ACC112 (cell line): Measurements from ENCODE around the gene RHOBTB1.

Experiments used
- H2AFZ ChIP-seq: fragments of 200-600 bp; sonication (generic); one replicate; pipeline ENCODE4 v1.6.0; 2017; ENCODE audit warnings: antibody characterized with exemption, low read length; ENCODE audit not compliant: unreplicated experiment
- H3K27ac ChIP-seq: fragments of 200-600 bp; sonication (generic); 2 replicates; pipeline ENCODE4 v1.5.1; 2014; ENCODE audit warnings: low read depth, mild to moderate bottlenecking, antibody characterized with exemption, low read length, moderate library complexity
- H3K27me3 ChIP-seq: fragments of 200-600 bp; sonication (generic); 2 replicates; pipeline ENCODE4 v1.6.1; 2014; ENCODE audit warnings: mild to moderate bottlenecking, antibody characterized with exemption, low read length, moderate library complexity, mixed read lengths; ENCODE audit not compliant: insufficient read depth
- H3K36me3 ChIP-seq: fragments of 200-600 bp; sonication (generic); 2 replicates; pipeline ENCODE4 v1.6.1; 2016; ENCODE audit warnings: mild to moderate bottlenecking, antibody characterized with exemption, low read length, moderate library complexity, mixed read lengths; ENCODE audit not compliant: insufficient read depth
- H3K4me1 ChIP-seq: fragments of 200-600 bp; sonication (generic); one replicate; pipeline ENCODE4 v1.6.1; 2016; ENCODE audit warnings: low read length, mixed read lengths; ENCODE audit not compliant: insufficient read depth, unreplicated experiment, control insufficient read depth
- H3K4me3 ChIP-seq: fragments of 200-600 bp; sonication (generic); 2 replicates; pipeline ENCODE4 v1.5.1; 2014; ENCODE audit warnings: mild to moderate bottlenecking, low read depth, low read length
- H3K79me2 ChIP-seq: fragments of 200-600 bp; sonication (generic); one replicate; pipeline ENCODE4 v1.6.0; 2016; ENCODE audit warnings: low read length; ENCODE audit not compliant: control insufficient read depth, unreplicated experiment, insufficient read depth

The RHOBTB1 gene

DNA sequence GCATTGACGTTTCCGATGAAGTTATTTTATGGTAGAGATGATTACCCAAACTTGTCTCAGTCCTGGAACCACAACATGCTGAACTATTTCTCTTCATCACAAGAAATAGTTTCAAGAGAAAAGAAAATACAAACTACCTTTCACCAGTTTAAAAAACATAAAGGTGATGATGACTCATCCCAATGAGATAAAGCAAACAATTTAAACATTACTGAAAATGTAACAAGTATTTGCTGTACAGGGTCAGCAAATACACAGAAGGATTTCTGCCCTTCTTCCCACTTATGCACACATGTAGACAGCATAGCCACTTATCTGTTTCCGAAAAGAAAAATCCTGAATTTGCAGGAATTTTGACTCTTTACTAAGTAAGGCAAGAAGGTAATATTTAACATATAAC, 50.8 kb downstream of the RHOBTB1 start:
- Histone ChIP-seq H3K4me1 (peaks cover 17% of the 10 kb centered on the region), H3K27ac (no peak overlapping the region), H3K27me3 (no peaks in the 10 kb centered on the region), H3K4me3 (no peak overlapping the region), H3K79me2 (no peaks in the 10 kb centered on the region), H3K36me3 (no peaks in the 10 kb centered on the region), H2AFZ (no peak overlapping the region)

GRCh38 chr10:60892571-60892970, 51.4 kb downstream of the RHOBTB1 start:
- Histone ChIP-seq H3K36me3 (no peaks in the 10 kb centered on the region), H3K27ac (no peak overlapping the region), H3K79me2 (no peaks in the 10 kb centered on the region), H2AFZ (no peak overlapping the region), H3K4me3 (no peak overlapping the region), H3K4me1 (peaks cover 17% of the 10 kb centered on the region), H3K27me3 (no peaks in the 10 kb centered on the region)

GRCh38 chr10:60890811-60891210, 53.2 kb downstream of the RHOBTB1 start:
- no peaks in the 10 kb centered on the region for H3K79me2 ChIP-seq
- no peak overlapping the region for H3K4me3 ChIP-seq

DNA sequence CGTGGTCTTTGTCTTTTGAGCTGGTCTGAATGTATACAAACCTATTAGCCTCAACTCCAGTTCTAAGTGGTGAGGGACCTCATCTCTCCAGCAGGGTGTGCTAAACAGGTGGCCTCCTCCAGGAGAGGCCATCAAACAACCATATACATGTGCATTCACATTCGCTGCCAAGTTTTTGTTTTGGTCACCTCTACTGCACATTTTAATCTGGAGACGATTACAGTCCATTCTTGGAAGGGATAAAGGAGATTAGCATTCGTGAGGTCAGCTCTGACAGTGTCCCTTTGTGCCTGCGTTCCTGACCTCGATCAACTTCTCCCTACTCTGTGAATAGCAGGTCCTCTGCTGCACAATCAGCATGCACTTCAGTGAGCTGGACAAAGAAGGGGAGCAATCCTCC, 60.8 kb downstream of the RHOBTB1 start:
- no peaks in the 10 kb centered on the region for H3K27me3 ChIP-seq
- no peaks in the 10 kb centered on the region for H3K4me1 ChIP-seq
- H2AFZ ChIP-seq: no peak overlapping the region
- H3K79me2 ChIP-seq: no peaks in the 10 kb centered on the region
- no peaks in the 10 kb centered on the region for H3K36me3 ChIP-seq
- no peak overlapping the region for H3K4me3 ChIP-seq
- H3K27ac ChIP-seq: no peak overlapping the region

More at GRCh38 chr10:60890811-60891210, 53.2 kb downstream of the RHOBTB1 start:
- H3K27me3 ChIP-seq: no peaks in the 10 kb centered on the region
- no peaks in the 10 kb centered on the region for H3K36me3 ChIP-seq
- H3K4me1 ChIP-seq: peaks cover 3% of the 10 kb centered on the region
- no peak overlapping the region for H3K27ac ChIP-seq
- no peak overlapping the region for H2AFZ ChIP-seq

GRCh38 chr10:60878224-60878623, 65.8 kb downstream of the RHOBTB1 start:
- no peak overlapping the region for H3K27ac ChIP-seq

GRCh38 chr10:60877777-60878120, 66.2 kb downstream of the RHOBTB1 start:
- H3K36me3 ChIP-seq: no peaks in the 10 kb centered on the region
- no peak overlapping the region for H3K4me3 ChIP-seq
- no peak overlapping the region for H3K27ac ChIP-seq
- no peaks in the 10 kb centered on the region for H3K27me3 ChIP-seq
- H2AFZ ChIP-seq: no peak overlapping the region
- no peaks in the 10 kb centered on the region for H3K4me1 ChIP-seq
- no peaks in the 10 kb centered on the region for H3K79me2 ChIP-seq

More at GRCh38 chr10:60878224-60878623, 65.8 kb downstream of the RHOBTB1 start:
- Histone ChIP-seq H3K36me3 (no peaks in the 10 kb centered on the region), H3K4me3 (no peak overlapping the region), H3K27me3 (no peaks in the 10 kb centered on the region), H2AFZ (no peak overlapping the region), H3K4me1 (no peaks in the 10 kb centered on the region), H3K79me2 (no peaks in the 10 kb centered on the region)

DNA sequence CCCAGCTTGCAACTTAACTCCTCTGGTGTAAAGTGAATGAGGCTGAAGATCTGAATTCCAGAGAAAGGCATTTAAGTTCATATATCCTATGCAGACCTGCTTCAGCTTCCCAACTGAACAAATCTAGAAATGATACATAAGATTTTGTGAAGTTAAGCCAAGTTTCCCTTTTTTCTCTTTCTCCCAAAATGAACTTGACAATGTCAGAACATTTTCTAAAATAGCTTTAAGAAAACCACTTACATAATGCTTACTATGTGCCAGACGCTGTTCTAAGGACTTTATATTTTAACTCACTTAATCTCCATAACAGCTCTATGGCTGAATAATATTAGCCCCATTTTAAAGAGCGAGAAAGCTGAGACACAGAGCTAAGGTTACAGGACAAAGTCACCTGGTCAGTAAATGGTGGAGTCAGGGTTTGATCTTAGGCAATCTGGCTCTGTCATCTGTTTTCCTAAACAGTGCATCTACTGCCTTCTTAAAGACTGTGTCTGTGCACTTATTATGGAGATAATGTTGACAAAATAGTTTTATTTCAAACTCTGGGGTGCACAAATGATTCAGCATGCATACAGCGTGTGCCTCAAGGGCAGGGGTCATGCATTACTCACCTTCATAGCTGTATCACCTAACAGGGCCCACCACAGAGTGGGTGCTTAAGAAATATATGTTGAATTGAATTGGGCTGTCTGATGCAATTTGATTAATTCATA, 66.8 kb downstream of the RHOBTB1 start:
- no peaks in the 10 kb centered on the region for H3K27me3 ChIP-seq
- no peak overlapping the region for H3K27ac ChIP-seq
- H3K36me3 ChIP-seq: no peaks in the 10 kb centered on the region
- no peaks in the 10 kb centered on the region for H3K4me1 ChIP-seq
- H3K79me2 ChIP-seq: no peaks in the 10 kb centered on the region
- no peak overlapping the region for H3K4me3 ChIP-seq
- no peak overlapping the region for H2AFZ ChIP-seq

DNA sequence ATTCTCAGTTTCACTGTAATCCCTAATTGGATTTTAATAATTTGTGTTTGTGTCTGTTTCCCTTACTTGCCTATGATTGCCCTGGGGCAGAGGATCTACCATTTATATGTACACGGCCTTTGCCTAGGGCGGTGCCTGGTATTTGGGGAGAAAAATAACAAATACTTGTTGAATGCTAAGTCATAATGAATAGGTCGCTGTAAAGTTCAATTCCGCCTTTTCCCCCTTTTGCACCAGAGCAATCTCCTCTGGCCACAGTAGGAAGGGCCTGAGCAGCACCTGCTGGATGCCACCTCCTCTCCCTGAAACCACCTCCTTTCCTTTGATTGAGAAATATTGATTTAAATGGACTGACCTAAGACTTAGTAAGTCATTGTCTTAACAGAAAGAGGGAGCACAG, 70.2 kb downstream of the RHOBTB1 start:
- no peaks in the 10 kb centered on the region for H3K36me3 ChIP-seq
- no peaks in the 10 kb centered on the region for H3K4me1 ChIP-seq
- H3K27ac ChIP-seq: no peak overlapping the region
- H3K4me3 ChIP-seq: no peak overlapping the region
- no peaks in the 10 kb centered on the region for H3K27me3 ChIP-seq
- no peaks in the 10 kb centered on the region for H3K79me2 ChIP-seq
- no peak overlapping the region for H2AFZ ChIP-seq

DNA sequence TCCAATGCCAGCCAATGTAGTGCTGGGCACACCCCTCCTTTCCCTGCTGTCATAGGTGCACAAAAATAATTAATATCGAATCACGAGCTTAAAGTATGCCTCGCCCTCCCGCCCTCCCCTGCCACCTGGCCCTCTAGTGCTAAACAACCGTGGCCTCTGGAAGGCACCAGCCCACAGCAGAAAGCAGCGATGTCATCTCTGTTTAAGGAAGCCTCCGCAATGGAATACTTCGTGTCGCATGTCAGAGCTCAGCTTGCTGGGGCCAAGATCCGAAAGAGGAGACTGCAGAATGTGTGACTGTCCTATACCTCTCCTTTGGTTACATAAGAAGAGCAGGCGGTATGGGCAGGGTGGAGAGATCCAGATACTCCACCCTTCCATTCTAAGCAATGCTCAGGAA, 71.5 kb downstream of the RHOBTB1 start:
- no peak overlapping the region for H2AFZ ChIP-seq
- no peak overlapping the region for H3K27ac ChIP-seq
- H3K4me1 ChIP-seq: no peaks in the 10 kb centered on the region
- no peaks in the 10 kb centered on the region for H3K79me2 ChIP-seq
- H3K27me3 ChIP-seq: no peaks in the 10 kb centered on the region
- H3K36me3 ChIP-seq: no peaks in the 10 kb centered on the region
- H3K4me3 ChIP-seq: no peak overlapping the region

- Histone ChIP-seq H3K36me3 (no peaks in the 10 kb centered on the region), H3K4me3 (no peak overlapping the region), H3K27ac (no peak overlapping the region), H3K27me3 (no peaks in the 10 kb centered on the region), H3K4me1 (no peaks in the 10 kb centered on the region), H2AFZ (no peak overlapping the region), H3K79me2 (no peaks in the 10 kb centered on the region)
Measured at GRCh38 chr10:60871215-60871614, 72.8 kb downstream of the RHOBTB1 start.

GRCh38 chr10:60870803-60871202, 73.2 kb downstream of the RHOBTB1 start:
- no peak overlapping the region for H3K4me3 ChIP-seq
- H3K27ac ChIP-seq: no peak overlapping the region
- no peaks in the 10 kb centered on the region for H3K4me1 ChIP-seq
- no peaks in the 10 kb centered on the region for H3K79me2 ChIP-seq
- H3K27me3 ChIP-seq: no peaks in the 10 kb centered on the region
- no peaks in the 10 kb centered on the region for H3K36me3 ChIP-seq
- no peak overlapping the region for H2AFZ ChIP-seq
